ENCODE measurements around the gene MAGI3. TPM values are rescaled to one million over a fixed set of nuclear protein-coding genes. Genes with fewer than 3 reads are reported as not detected.

Gene MAGI3
- total RNA-seq, 2 experiments from 2014 or later = 4.7 to 7.8 TPM

DNA sequence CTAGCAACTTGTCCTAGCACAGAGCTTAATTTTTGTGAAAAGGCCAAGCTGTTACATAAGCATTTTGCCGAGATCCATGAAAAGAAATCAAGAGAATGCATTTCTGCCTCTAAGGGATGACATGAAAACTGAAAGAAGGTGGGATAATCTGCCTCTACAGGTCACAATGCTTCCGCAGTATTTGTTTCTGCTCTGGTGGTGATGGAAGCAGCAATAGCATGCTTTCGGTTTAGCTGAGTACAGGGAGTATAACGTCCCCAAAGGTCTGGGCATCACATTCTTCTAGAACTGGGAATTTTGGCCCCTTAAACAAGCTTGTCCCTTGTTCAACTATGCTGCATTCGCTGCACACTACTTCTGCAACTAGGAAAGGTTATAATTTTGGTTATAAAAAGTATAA lies 14.4 kb upstream of the MAGI3 start:
- BruUV-seq (replicated peaks) = no TSS peak
- H3K4me2 ChIP-seq (ENCODE audit: low read length) = no peak overlapping the region
- DNase-seq (ENCODE audit: low spot score) = no peak
- no peaks in the 10 kb centered on the region for H4K20me1 ChIP-seq (ENCODE audit: insufficient read depth, low read length)
- no peak overlapping the region for H3K27ac ChIP-seq (ENCODE audit: low read depth, low read length, poor library complexity, severe bottlenecking)
- no peaks in the 10 kb centered on the region for H3K9me3 ChIP-seq (ENCODE audit: low read length)
- H3K36me3 ChIP-seq (ENCODE audit: insufficient read depth, low read length) = no peaks in the 10 kb centered on the region
- H3K9me2 ChIP-seq (ENCODE audit: insufficient read depth, low read length) = no peaks in the 10 kb centered on the region
- intact Hi-C loops (cut with micrococcal nuclease; ENCODE audit: unreplicated experiment) = no loop called here
- ChIA-PET POLR2A (no interaction called here), CTCF (ENCODE audit: unreplicated experiment) (no interaction called here)
- H2AFZ ChIP-seq (ENCODE audit: low read length) = no peak overlapping the region
- H3K4me1 ChIP-seq (ENCODE audit: insufficient read depth, low read length, poor library complexity, severe bottlenecking) = no peaks in the 10 kb centered on the region
- no peak overlapping the region for H3K4me3 ChIP-seq (ENCODE audit: low read depth, low read length, poor library complexity, severe bottlenecking)
- no peaks in the 10 kb centered on the region for H3K79me2 ChIP-seq (ENCODE audit: insufficient read depth, low read depth, low read length)
- TF ChIP-seq, protein P1, sequence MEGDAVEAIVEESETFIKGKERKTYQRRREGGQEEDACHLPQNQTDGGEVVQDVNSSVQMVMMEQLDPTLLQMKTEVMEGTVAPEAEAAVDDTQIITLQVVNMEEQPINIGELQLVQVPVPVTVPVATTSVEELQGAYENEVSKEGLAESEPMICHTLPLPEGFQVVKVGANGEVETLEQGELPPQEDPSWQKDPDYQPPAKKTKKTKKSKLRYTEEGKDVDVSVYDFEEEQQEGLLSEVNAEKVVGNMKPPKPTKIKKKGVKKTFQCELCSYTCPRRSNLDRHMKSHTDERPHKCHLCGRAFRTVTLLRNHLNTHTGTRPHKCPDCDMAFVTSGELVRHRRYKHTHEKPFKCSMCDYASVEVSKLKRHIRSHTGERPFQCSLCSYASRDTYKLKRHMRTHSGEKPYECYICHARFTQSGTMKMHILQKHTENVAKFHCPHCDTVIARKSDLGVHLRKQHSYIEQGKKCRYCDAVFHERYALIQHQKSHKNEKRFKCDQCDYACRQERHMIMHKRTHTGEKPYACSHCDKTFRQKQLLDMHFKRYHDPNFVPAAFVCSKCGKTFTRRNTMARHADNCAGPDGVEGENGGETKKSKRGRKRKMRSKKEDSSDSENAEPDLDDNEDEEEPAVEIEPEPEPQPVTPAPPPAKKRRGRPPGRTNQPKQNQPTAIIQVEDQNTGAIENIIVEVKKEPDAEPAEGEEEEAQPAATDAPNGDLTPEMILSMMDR (conservative IDR thresholded peaks at IDR 0.05; ENCODE audit: low read length) = no peak
- TF ChIP-seq EZH2phosphoT487 (IDR thresholded peaks at IDR 0.05; ENCODE audit: borderline replicate concordance, low read depth, low read length) = no peak

- BruUV-seq (replicated peaks) = no TSS peak
- intact Hi-C loops (cut with micrococcal nuclease; ENCODE audit: unreplicated experiment) = no loop called here
- Histone ChIP-seq H2AFZ (ENCODE audit: low read length) (no peak overlapping the region), H3K36me3 (ENCODE audit: insufficient read depth, low read length) (no peaks in the 10 kb centered on the region), H3K79me2 (ENCODE audit: insufficient read depth, low read depth, low read length) (no peaks in the 10 kb centered on the region), H3K4me1 (ENCODE audit: insufficient read depth, low read length, poor library complexity, severe bottlenecking) (no peaks in the 10 kb centered on the region), H3K4me2 (ENCODE audit: low read length) (no peak overlapping the region), H3K9me3 (ENCODE audit: low read length) (no peaks in the 10 kb centered on the region), H3K27ac (ENCODE audit: low read depth, low read length, poor library complexity, severe bottlenecking) (no peak overlapping the region), H3K9me2 (ENCODE audit: insufficient read depth, low read length) (no peaks in the 10 kb centered on the region), H3K4me3 (ENCODE audit: low read depth, low read length, poor library complexity, severe bottlenecking) (no peak overlapping the region), H4K20me1 (ENCODE audit: insufficient read depth, low read length) (no peaks in the 10 kb centered on the region)
- ChIA-PET CTCF (ENCODE audit: unreplicated experiment) (no interaction called here), POLR2A (interaction anchor here (0.6 kb wide), 1 partner anchor 14 kb away, joined by 4 read pairs; no protein-coding TSS in a partner anchor)
- no peak for DNase-seq (ENCODE audit: low spot score)
- no peak for TF ChIP-seq EZH2phosphoT487 (IDR thresholded peaks at IDR 0.05; ENCODE audit: borderline replicate concordance, low read depth, low read length)
- TF ChIP-seq, protein P1 (conservative IDR thresholded peaks at IDR 0.05; ENCODE audit: low read length) = no peak
Measured at GRCh38 chr1:113380075-113380474, 10.2 kb upstream of the MAGI3 start.

GRCh38 chr1:113388017-113388620 lies 2.2 kb upstream of the MAGI3 start:
- Histone ChIP-seq H3K27ac (ENCODE audit: low read depth, low read length, poor library complexity, severe bottlenecking) (no peak overlapping the region), H3K4me2 (ENCODE audit: low read length) (no peak overlapping the region), H3K4me1 (ENCODE audit: insufficient read depth, low read length, poor library complexity, severe bottlenecking) (peaks cover 18% of the 10 kb centered on the region), H3K9me2 (ENCODE audit: insufficient read depth, low read length) (no peaks in the 10 kb centered on the region), H3K79me2 (ENCODE audit: insufficient read depth, low read depth, low read length) (no peaks in the 10 kb centered on the region), H2AFZ (ENCODE audit: low read length) (no peak overlapping the region), H3K4me3 (ENCODE audit: low read depth, low read length, poor library complexity, severe bottlenecking) (no peak overlapping the region), H3K36me3 (ENCODE audit: insufficient read depth, low read length) (no peaks in the 10 kb centered on the region), H4K20me1 (ENCODE audit: insufficient read depth, low read length) (peaks cover 8% of the 10 kb centered on the region; the same call in 1 of the 2 replicates), H3K9me3 (ENCODE audit: low read length) (no peaks in the 10 kb centered on the region)
- BruUV-seq (replicated peaks) = no TSS peak
- CTCF ChIA-PET (ENCODE audit: unreplicated experiment) = no interaction called here
- no peak for TF ChIP-seq EZH2phosphoT487 (IDR thresholded peaks at IDR 0.05; ENCODE audit: borderline replicate concordance, low read depth, low read length)
- TF ChIP-seq, protein P1 (conservative IDR thresholded peaks at IDR 0.05; ENCODE audit: low read length) = no peak
- no peak for DNase-seq (ENCODE audit: low spot score)
- intact Hi-C loops (cut with micrococcal nuclease; ENCODE audit: unreplicated experiment) = no loop called here
- POLR2A ChIA-PET = interaction anchor here (1.1 kb wide), 1 partner anchor 371 kb away, joined by 6 read pairs; the partner anchor contains the start of gene PHTF1

Measured in OCI-LY7 (cell line).